C4-2B (cell line): ENCODE measurements around the gene CERCAM.

ENCODE experiments used
- CTCF ChIP-seq: fragments of 450-650 bp; conservative IDR thresholded peaks from 2 replicates; pipeline ENCODE4 v1.5.1; 2017; ENCODE audit warnings: mild to moderate bottlenecking
- ZFX ChIP-seq: fragments of 450-650 bp; IDR thresholded peaks from 2 replicates; pipeline ENCODE4 v1.6.1; 2017

GRCh38 chr9:128399861-128400260 lies 20.8 kb upstream of the CERCAM start:
- no peak for TF ChIP-seq CTCF
- TF ChIP-seq ZFX, result no peak
